AG10803 (cell line): Measurements from ENCODE around the gene ENTREP3.

Experiments
- DNase-seq: peaks from one replicate; pipeline ENCODE4 v3.0.0; 2010; ENCODE audit warnings: low read depth
- H3K4me3 ChIP-seq: 2 replicates; pipeline ENCODE4 v1.5.1; 2011; ENCODE audit warnings: mild to moderate bottlenecking, low read length, control low read depth
- TF ChIP-seq, protein P1 (sequence below): conservative IDR thresholded peaks from 2 replicates; pipeline ENCODE4 v1.5.1; 2011; ENCODE audit warnings: mild to moderate bottlenecking, low read length, control low read depth, inconsistent platforms

Gene ENTREP3

DNA sequence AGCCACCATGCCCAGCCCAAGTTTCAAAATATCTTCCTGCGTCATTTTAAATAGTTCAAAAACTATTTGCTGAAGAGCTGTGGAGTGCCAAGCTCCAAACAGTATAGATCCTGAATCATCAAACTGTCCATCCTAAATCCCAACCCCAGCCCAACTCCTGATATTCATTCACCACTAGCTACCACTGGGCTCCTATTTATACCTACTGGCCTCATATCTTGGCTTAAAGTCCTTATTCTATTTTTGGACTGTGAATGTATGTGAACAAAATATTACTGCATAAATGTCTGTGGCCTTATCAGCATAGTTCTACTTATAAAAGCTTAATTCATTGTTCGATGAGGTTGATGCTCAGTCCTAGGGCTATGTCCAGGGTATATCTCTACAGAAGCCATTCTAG, 12.1 kb upstream of the ENTREP3 start:
- TF ChIP-seq, protein P1, sequence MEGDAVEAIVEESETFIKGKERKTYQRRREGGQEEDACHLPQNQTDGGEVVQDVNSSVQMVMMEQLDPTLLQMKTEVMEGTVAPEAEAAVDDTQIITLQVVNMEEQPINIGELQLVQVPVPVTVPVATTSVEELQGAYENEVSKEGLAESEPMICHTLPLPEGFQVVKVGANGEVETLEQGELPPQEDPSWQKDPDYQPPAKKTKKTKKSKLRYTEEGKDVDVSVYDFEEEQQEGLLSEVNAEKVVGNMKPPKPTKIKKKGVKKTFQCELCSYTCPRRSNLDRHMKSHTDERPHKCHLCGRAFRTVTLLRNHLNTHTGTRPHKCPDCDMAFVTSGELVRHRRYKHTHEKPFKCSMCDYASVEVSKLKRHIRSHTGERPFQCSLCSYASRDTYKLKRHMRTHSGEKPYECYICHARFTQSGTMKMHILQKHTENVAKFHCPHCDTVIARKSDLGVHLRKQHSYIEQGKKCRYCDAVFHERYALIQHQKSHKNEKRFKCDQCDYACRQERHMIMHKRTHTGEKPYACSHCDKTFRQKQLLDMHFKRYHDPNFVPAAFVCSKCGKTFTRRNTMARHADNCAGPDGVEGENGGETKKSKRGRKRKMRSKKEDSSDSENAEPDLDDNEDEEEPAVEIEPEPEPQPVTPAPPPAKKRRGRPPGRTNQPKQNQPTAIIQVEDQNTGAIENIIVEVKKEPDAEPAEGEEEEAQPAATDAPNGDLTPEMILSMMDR, result no peak
- DNase-seq, result no peak
- H3K4me3 ChIP-seq, result no peak overlapping the region

DNA sequence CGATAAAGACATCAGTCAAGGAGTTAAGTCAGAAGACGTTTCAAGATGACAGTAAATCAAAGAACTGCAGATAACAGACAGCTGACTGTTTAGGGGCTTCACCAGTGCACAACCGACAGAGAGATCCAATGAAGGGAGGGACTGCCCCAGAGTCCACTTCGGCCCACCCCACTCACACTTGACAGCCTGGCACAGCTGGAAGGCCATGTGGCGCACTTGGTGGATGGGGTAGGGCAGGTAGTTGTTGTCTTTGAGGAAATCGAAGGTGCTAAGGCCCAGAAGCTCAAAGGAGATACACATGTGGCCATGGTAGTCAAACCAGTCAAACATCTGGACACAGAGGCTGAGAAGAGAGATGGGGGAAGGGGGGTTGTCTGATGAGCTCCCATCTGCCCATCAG, 11.3 kb upstream of the ENTREP3 start:
- TF ChIP-seq, protein P1, result no peak
- no peak for DNase-seq
- no peak overlapping the region for H3K4me3 ChIP-seq

DNA sequence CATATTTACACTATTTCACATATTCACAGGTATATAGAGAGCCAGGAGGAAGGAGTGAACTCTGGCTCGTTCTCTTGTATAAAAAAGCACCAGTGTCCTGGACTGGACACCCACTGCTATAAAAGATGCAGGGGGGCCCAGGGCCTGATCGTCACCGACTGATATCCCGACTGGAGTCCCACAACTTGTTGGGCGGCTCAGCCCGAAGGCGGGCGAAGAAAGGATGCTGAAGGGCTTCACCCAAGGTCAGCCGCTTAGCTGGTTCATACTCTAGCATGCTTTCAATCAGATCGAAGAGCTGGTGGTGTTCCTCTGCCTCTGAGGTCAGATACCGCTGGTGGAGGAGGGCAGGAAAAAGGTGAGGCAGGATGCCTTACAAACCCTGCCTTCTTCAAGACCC, 7.8 kb upstream of the ENTREP3 start:
- H3K4me3 ChIP-seq, result no peak overlapping the region
- DNase-seq, result no peak
- TF ChIP-seq, protein P1, result no peak

DNA sequence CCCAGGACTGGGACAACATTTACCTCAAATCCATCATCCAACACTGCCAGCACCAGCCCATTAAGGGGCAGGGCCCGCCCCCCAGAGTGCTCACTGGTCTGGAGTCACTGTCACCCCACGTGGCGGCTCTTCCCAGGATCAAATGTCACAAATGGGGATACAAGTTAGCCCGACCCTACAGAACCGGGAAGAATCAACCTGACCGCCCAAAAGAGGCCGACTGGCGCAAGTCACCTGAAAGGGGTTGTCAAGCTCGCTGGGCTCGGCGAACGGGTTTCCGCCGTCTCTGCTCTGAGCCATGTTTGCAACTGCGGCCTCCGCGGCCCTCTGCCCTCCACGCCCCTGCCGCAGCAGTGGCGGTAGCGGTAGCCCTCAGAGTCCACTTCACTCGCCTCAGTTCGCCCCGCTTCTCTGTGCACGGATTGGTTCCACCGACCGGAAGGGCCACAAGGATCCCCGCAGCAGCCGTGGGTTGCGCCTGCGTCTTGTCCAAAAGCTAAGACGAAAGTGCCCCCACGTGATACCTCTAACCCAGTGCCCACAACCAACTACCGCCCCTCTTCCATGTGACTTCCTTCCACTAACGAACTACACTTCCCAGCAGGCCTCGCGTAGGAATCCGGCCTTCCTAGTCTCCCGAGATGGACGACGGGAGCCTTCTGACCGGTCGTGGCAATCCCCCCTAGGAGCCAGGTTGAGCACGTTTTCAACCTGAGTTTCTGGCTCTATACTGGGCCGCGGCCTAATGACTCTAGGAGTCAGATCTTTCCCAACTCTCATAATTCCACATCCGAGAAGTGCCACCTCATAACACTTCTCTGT, 6.8 kb upstream of the ENTREP3 start, which contains the start of gene SCAMP3:
Gene SCAMP3 (minus strand): TSS at position 509 of the 822 bp plus-strand sequence. CDS start 209 bp downstream, at position 300.
- peak within 1 kb of the TSS; percentile 97 for H3K4me3 ChIP-seq
- peak; percentile 98 for DNase-seq
- TF ChIP-seq, protein P1, result no peak

DNA sequence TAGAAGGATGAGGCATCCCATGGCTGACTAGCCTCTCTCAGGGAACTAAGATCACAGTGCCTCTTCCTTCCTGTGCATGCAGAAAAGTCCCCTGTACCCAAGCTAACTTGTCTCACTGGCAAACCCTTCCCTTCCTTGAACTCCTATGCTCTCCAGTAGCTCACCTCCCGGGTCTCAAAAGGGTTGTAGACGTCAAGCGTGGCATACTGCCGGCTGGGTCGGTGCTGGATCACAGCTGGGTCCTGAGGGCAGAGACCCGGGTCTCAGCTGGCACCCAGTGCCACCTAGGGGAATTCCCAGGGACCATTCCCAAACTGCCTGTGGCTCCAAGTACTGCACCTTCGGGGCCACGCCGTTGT, 6.2 kb upstream of the ENTREP3 start:
- H3K4me3 ChIP-seq, result peak overlapping the region; percentile 97
- DNase-seq, result no peak
- TF ChIP-seq, protein P1, result peak; percentile 3; the same call in 1 of the 2 replicates

DNA sequence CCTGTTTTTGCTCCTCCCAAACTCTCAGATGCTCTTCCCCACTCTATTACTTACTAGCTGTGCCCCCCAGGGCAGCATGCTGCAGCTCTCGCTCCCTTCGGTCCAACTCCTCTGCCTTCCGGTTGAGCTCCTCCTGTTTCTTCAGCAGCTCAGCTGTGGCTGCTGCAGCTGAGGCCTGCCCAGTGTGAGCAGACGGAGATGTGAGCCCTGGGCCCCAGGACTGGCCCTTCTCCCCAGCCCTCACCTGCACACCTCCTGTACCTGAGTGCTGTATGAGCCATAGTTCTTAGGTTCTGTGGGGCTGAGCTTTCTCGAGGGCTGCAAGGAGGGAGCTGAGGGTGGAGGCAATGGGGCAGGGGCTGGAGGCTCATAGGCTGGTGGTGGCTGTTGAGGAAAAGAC, 5.0 kb upstream of the ENTREP3 start:
- TF ChIP-seq, protein P1, result no peak
- DNase-seq, result no peak
- H3K4me3 ChIP-seq, result no peak overlapping the region
